ENCODE data around the gene SRL.

DNA sequence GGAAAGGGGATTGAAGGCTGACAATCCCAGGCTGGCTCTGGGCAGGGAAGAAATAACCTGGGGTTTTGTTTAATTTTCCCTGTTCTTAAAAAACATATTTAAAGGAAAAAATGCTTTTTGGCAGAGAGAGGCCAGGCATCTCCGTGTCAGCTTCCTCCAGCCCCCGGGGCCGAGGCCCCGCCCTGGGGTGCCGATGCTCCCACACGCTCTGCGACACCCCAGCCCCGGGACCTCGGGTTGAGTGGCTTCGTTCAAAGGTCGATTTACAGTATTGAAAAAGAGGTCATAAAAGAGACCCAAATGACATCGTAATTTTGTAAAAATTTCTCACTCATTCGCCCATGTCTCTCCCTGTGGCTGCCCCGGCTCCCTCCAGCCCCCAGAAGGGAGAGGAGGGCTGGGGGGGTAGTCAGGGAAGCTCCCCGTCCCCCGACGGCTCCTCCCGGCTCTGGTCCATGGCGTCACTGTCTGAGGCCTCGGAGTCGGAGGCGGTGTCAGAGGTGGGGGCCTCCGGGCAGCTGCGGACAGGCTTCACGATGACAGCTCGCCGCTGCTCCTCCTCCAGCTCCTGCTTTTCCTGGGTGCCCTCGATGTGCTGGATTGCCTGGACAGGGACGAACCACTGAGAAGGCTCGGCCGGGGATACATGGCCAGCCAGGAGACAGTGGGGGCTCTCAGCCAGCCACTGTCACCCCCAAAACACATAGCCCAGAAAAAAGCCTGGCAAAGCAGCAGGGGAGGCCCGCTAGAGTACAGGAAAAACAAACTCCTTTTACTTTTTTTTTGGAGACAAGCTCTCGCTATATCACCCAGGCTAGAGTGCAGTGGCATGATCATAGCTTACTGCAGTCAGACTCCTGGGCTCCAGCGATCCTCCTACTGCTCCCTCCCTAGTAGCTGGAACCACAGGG, 16.0 kb upstream of the SRL start:
- TF ChIP-seq, protein P1, sequence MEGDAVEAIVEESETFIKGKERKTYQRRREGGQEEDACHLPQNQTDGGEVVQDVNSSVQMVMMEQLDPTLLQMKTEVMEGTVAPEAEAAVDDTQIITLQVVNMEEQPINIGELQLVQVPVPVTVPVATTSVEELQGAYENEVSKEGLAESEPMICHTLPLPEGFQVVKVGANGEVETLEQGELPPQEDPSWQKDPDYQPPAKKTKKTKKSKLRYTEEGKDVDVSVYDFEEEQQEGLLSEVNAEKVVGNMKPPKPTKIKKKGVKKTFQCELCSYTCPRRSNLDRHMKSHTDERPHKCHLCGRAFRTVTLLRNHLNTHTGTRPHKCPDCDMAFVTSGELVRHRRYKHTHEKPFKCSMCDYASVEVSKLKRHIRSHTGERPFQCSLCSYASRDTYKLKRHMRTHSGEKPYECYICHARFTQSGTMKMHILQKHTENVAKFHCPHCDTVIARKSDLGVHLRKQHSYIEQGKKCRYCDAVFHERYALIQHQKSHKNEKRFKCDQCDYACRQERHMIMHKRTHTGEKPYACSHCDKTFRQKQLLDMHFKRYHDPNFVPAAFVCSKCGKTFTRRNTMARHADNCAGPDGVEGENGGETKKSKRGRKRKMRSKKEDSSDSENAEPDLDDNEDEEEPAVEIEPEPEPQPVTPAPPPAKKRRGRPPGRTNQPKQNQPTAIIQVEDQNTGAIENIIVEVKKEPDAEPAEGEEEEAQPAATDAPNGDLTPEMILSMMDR (IDR thresholded peaks at IDR 0.05), result no peak
- no peak for TF ChIP-seq POLR2AphosphoS5 (IDR thresholded peaks at IDR 0.05; ENCODE audit: low read depth, low read length)
